Regular cardiac myocyte (primary cell): ENCODE data around the gene BLZF1. TPM values are rescaled to one million over a fixed set of nuclear protein-coding genes. Genes with fewer than 3 reads are reported as not detected.

Experiments
- total RNA-seq: library from RNA; depleted of rRNA; stranded (reverse); fragments of >200 nt; gene quantifications from 2 replicates; pipeline ENCODE4 v1.2.3, GENCODE V29; 2014

The BLZF1 gene
- 46.6 and 49.9 TPM in 2 replicates for total RNA-seq

GRCh38 chr1:169367686-169368405 is at the start of gene BLZF1, which contains the start of gene NME7:
BLZF1 (plus strand) TSS chr1:169368195; CDS start chr1:169369523, 1,328 bp downstream.
NME7 (minus strand) TSS chr1:169367797; CDS start chr1:169367710, 87 bp downstream.

GRCh38 chr1:169427081-169427641 is 59.2 kb downstream of the BLZF1 start, which contains the start of gene CCDC181:
CCDC181 (minus strand) TSS chr1:169427474; CDS start chr1:169424927, 2,547 bp downstream.

Other genes with a start within 250 kb of the BLZF1 start
- 29.9 and 39.7 TPM in 2 replicates for gene NME7, start 398 bp upstream of the BLZF1 start, total RNA-seq
- gene CCDC181, start 59.3 kb downstream of the BLZF1 start, total RNA-seq: 0.77 and 1.7 TPM in 2 replicates
- gene SLC19A2, start 117.7 kb downstream of the BLZF1 start, total RNA-seq: 8.1 and 16.9 TPM in 2 replicates
- under 0.01 TPM in 1 of 2 replicates, not detected in the other for gene F5, start 218.3 kb downstream of the BLZF1 start, total RNA-seq